HEK293 (cell line): ENCODE data around the gene GAS1.

Experiments used
- CTCF ChIA-PET: fragments of 350-600 bp; formaldehyde crosslinking; extraction: SDS; loops from one replicate; lab custom pipeline; 2021; ENCODE audit warnings: antibody characterized with exemption; lab: Yijun Ruan, JAX
- POLR2A ChIA-PET: fragments of 300-600 bp; formaldehyde crosslinking; extraction: SDS; loops from one replicate; lab custom pipeline; 2020; ENCODE audit warnings: antibody characterized with exemption, inconsistent platforms; lab: Yijun Ruan, JAX
- H3K27ac ChIP-seq: fragments of 200-500 bp; sonication (Bioruptor generic); 2 replicates; pipeline ENCODE4 v1.5.1; 2014; ENCODE audit warnings: low read depth, low read length, control low read depth, inconsistent platforms; ENCODE audit errors: extremely low read depth
- H3K36me3 ChIP-seq, 2 experiments: fragments of 200-500 bp in 1 of 2; sonication (Bioruptor generic) in 1 of 2; 1 replicate in 1 of 2; 2 replicates in 1 of 2; pipeline ENCODE4 v1.5.1; 2014 to 2017; ENCODE audit warnings: inconsistent platforms in 2 of 2, low read length in 2 of 2; ENCODE audit not compliant: control insufficient read depth in 2 of 2, insufficient read depth in 1 of 2
- H3K4me1 ChIP-seq: fragments of 200-500 bp; sonication (Bioruptor generic); 2 replicates; pipeline ENCODE4 v1.5.1; 2014; ENCODE audit warnings: mild to moderate bottlenecking, low read length, inconsistent platforms; ENCODE audit not compliant: control insufficient read depth, insufficient read depth
- H3K4me3 ChIP-seq: 2 replicates; pipeline ENCODE4 v1.5.1; 2011; ENCODE audit warnings: low read depth, mild to moderate bottlenecking, control low read depth, low read length, moderate library complexity
- H3K9me3 ChIP-seq: fragments of 200-500 bp; sonication (Bioruptor generic); 2 replicates; pipeline ENCODE4 v1.5.1; 2014; ENCODE audit warnings: low read depth, low read length, inconsistent platforms; ENCODE audit not compliant: control insufficient read depth, insufficient read depth
- GFI1B ChIP-seq: fragments of 450-650 bp; formaldehyde crosslinking; IDR thresholded peaks from 2 replicates; pipeline ENCODE4 v1.5.1; 2016; ENCODE audit warnings: missing biosample characterization, missing genetic modification characterization
- GLIS2 ChIP-seq: fragments of 450-650 bp; formaldehyde crosslinking; IDR thresholded peaks from 2 replicates; pipeline ENCODE4 v1.5.1; 2016; ENCODE audit warnings: missing biosample characterization, missing genetic modification characterization
- INSM2 ChIP-seq: fragments of 450-650 bp; formaldehyde crosslinking; IDR thresholded peaks from 2 replicates; pipeline ENCODE4 v1.5.1; 2016; ENCODE audit warnings: missing biosample characterization, missing genetic modification characterization
- MZF1 ChIP-seq: fragments of 450-650 bp; formaldehyde crosslinking; IDR thresholded peaks from 2 replicates; pipeline ENCODE4 v1.5.1; 2017; ENCODE audit warnings: missing biosample characterization, missing genetic modification characterization, borderline replicate concordance
- PRDM10 ChIP-seq: fragments of 450-650 bp; formaldehyde crosslinking; IDR thresholded peaks from 2 replicates; pipeline ENCODE4 v1.5.1; 2016; ENCODE audit warnings: missing biosample characterization, missing genetic modification characterization
- ZBTB26 ChIP-seq: fragments of 450-650 bp; formaldehyde crosslinking; optimal IDR thresholded peaks from 2 replicates; pipeline ENCODE3; 2016; ENCODE audit warnings: missing biosample characterization, mild to moderate bottlenecking, missing genetic modification characterization
- ZNF121 ChIP-seq: fragments of 450-650 bp; formaldehyde crosslinking; IDR thresholded peaks from 2 replicates; pipeline ENCODE4 v1.5.1; 2016; ENCODE audit warnings: missing biosample characterization, missing genetic modification characterization
- ZNF16 ChIP-seq: fragments of 450-650 bp; formaldehyde crosslinking; IDR thresholded peaks from 2 replicates; pipeline ENCODE4 v1.5.1; 2016; ENCODE audit warnings: low read depth, missing biosample characterization, missing genetic modification characterization
- ZNF274 ChIP-seq, 2 experiments: fragments of 200-500 bp in 1 of 2; fragments of 450-650 bp in 1 of 2; sonication (Bioruptor generic) in 1 of 2; formaldehyde crosslinking in 1 of 2; IDR thresholded peaks; 2 replicates each; pipeline versions ENCODE4 v1.5.1 to v1.6.1; 2014 to 2016; ENCODE audit warnings: borderline replicate concordance in 1 of 2, inconsistent platforms in 1 of 2, low read length in 1 of 2, missing biosample characterization in 1 of 2, missing genetic modification characterization in 1 of 2
- ZNF544 ChIP-seq: fragments of 450-650 bp; formaldehyde crosslinking; IDR thresholded peaks from 2 replicates; pipeline ENCODE4 v1.5.0; 2017; ENCODE audit warnings: missing biosample characterization, missing genetic modification characterization
- ZNF664 ChIP-seq: fragments of 450-650 bp; formaldehyde crosslinking; IDR thresholded peaks from 2 replicates; pipeline ENCODE4 v1.5.1; 2016; ENCODE audit warnings: missing biosample characterization, missing genetic modification characterization
- ZNF677 ChIP-seq: fragments of 450-650 bp; IDR thresholded peaks from 2 replicates; pipeline ENCODE4 v1.5.0; 2018; ENCODE audit warnings: missing biosample characterization, mild to moderate bottlenecking, missing genetic modification characterization, moderate library complexity
- ZNF692 ChIP-seq: fragments of 450-650 bp; formaldehyde crosslinking; IDR thresholded peaks from 2 replicates; pipeline ENCODE4 v1.5.1; 2016; ENCODE audit warnings: missing biosample characterization, missing genetic modification characterization
- ZNF701 ChIP-seq: fragments of 450-650 bp; formaldehyde crosslinking; IDR thresholded peaks from 2 replicates; pipeline ENCODE4 v1.5.1; 2016; ENCODE audit warnings: missing biosample characterization, missing genetic modification characterization
- ZNF704 ChIP-seq: fragments of 450-650 bp; formaldehyde crosslinking; IDR thresholded peaks from 2 replicates; pipeline ENCODE4 v1.5.1; 2016; ENCODE audit warnings: missing biosample characterization, missing genetic modification characterization
- ZNF776 ChIP-seq: fragments of 450-650 bp; formaldehyde crosslinking; IDR thresholded peaks from 2 replicates; pipeline ENCODE4 v1.5.0; 2017; ENCODE audit warnings: missing biosample characterization, missing genetic modification characterization, borderline replicate concordance
- ZNF785 ChIP-seq: fragments of 450-650 bp; formaldehyde crosslinking; IDR thresholded peaks from 2 replicates; pipeline ENCODE4 v1.5.1; 2016; ENCODE audit warnings: missing biosample characterization, missing genetic modification characterization
- ZNF791 ChIP-seq: fragments of 450-650 bp; formaldehyde crosslinking; IDR thresholded peaks from 2 replicates; pipeline ENCODE4 v1.5.1; 2016; ENCODE audit warnings: missing biosample characterization, missing genetic modification characterization
- ZNF837 ChIP-seq: fragments of 450-650 bp; formaldehyde crosslinking; IDR thresholded peaks from 2 replicates; pipeline ENCODE4 v1.5.1; 2016; ENCODE audit warnings: missing biosample characterization, missing genetic modification characterization

GAS1 gene

GRCh38 chr9:86939891-86940290 is 7.4 kb downstream of the GAS1 start:
- CTCF ChIA-PET, result no interaction called here
- Histone ChIP-seq H3K4me3 (no peak overlapping the region), H3K4me1 (peaks cover 18% of the 10 kb centered on the region), H3K27ac (no peak overlapping the region), H3K36me3 (no peaks in the 10 kb centered on the region)
- POLR2A ChIA-PET, result no interaction called here
- no peak for TF ChIP-seq ZNF664 (tag by site-specific recombination)
- TF ChIP-seq, all 188 proteins: peak for 0
- H3K9me3 ChIP-seq, result no peaks in the 10 kb centered on the region

GRCh38 chr9:86939321-86939720 is 8.0 kb downstream of the GAS1 start:
- no peaks in the 10 kb centered on the region for H3K9me3 ChIP-seq
- no peaks in the 10 kb centered on the region for H3K36me3 ChIP-seq
- H3K4me3 ChIP-seq, result no peak overlapping the region
- H3K27ac ChIP-seq, result no peak overlapping the region
- H3K4me1 ChIP-seq, result peaks cover 18% of the 10 kb centered on the region
- POLR2A ChIA-PET, result no interaction called here
- CTCF ChIA-PET, result interaction anchor here (0.7 kb wide), 1 partner anchor 38 kb away, joined by 3 read pairs; no protein-coding TSS in a partner anchor
- TF ChIP-seq ZNF785 (no peak), ZNF274 (IDR thresholded peaks at IDR 0.05; ENCODE audit: low read length) (no peak), ZNF274 (tag by site-specific recombination; IDR thresholded peaks at IDR 0.05; ENCODE audit: borderline replicate concordance) (no peak), ZBTB26 (no peak), ZNF121 (tag by site-specific recombination) (no peak), ZNF791 (tag by site-specific recombination) (no peak), INSM2 (tag by site-specific recombination) (no peak), ZNF544 (tag by site-specific recombination) (no peak), PRDM10 (tag by site-specific recombination) (no peak), ZNF677 (tag by site-specific recombination) (no peak), ZNF837 (tag by site-specific recombination) (no peak), ZNF701 (no peak), GLIS2 (tag by site-specific recombination) (no peak), GFI1B (tag by site-specific recombination) (no peak), ZNF692 (tag by site-specific recombination) (no peak), ZNF704 (tag by site-specific recombination) (no peak), MZF1 (no peak), ZNF776 (tag by site-specific recombination) (no peak), ZNF16 (tag by site-specific recombination) (no peak)
